HL-60/S4 treated with retinoic acid at 250 ng/mL for 4 days and 3 days (cell line): ENCODE data around the gene CXCL17.

Experiments used
- in situ Hi-C: fragments of 300-500 bp; cut with MboI; formaldehyde crosslinking; loops from 2 replicates; pipeline ENCODE4 v1.7.0; 2022; ENCODE audit warnings: low sequenced_read_pairs

The CXCL17 gene

DNA sequence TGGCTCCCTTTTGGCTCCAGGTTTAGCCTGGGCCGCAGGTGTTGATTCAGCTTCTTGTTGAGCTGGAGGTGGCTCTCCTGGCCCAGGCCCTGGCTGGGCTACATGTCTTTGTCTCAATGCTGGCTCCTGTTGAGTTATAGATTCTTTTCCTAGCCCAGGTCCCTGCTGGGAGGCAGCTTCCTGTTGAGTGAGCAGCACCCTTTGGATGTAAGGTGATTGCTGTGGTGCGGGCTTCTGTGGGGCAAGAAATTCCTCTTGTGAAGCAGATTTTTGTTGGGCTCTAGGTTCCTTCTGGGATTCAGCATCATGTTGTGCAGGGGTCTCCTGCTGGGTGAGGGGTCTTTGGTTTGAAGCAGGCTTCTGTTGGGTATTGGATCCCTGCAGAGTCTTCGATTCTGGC, 16.1 kb downstream of the CXCL17 start:
- in situ Hi-C loops, result no loop called here

DNA sequence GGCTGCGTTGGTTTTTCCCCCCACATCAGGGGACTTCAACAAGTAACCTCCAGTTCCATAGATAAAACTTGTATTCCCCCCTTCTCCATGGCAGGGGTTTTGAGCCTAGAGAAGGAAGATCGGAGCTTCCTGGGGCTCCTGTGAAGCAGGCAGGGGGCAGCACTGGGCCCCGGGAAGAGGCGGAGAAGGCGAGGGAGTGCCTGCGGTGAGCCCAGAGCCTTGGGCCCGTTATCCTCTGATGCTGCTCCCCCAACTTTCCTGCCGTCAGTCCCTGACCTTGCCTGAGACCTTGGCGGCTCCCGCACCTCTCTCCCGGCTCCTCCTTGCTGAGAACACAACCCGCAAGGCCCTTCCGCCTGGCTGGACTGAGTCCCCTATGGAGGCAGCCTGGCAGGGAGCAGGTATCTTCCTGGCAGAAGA, 18.0 kb downstream of the CXCL17 start:
- in situ Hi-C loops, result no loop called here

DNA sequence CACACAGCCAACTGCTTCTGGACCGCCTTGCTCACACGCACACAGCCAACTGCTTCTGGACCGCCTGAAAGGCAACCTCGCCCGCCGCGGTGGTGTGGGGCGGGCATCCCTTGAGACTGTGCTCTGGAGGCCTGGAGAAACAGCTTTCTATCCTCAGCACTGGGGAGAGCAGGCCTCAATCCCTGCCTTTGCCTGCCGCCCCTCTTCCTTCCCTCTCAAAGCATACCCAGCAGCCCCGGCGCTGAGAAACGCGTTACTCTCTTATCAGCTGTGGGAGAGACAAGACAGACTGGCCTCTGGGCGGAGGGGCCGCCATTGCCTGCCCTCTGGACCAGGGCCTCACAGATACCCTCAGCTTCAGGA, 18.4 kb downstream of the CXCL17 start:
- in situ Hi-C loops, result no loop called here

DNA sequence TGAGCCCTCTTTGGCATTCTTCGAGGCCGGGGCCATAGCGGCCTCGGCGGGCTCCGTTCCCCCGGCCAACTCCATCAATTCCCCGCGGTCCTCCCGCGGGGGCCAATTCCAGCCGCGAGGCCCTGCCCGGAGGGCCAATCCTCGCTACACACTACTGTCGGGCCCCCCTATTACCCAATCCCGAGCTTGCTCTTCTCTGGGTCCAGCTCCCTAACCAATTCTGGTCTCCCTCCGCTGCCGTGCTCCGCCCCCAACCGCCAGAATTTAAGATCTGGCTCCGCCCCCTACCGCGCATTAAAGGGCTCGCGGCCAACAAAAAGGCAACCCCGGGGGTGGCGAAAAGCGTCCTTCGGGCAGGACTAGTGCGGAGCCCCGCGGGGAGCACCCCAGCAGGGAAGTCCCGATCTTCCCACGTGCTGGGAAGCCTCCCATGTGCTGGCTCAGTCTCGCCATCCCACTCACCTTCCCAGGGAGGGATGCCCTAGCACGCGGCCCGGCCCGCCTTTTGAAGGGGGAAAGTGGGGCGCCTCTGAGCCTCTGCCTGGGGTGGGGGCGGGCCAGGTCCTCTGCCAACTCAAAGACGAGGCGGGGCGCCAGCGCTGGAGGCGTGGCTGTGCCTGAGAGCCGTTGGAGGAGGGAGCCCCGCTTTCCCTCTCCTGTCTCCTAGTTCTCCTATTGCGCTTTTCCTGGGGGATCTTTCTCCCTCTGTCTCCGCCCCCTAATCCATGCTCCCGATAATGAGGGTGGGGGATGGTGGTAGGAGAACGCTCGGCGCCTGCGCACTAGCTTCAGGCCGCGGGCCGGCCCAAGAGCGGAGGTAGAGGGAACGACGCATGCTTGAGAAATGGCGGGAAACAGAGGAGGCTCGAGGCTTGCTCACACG, 19.0 kb downstream of the CXCL17 start:
- in situ Hi-C loops, result no loop called here

DNA sequence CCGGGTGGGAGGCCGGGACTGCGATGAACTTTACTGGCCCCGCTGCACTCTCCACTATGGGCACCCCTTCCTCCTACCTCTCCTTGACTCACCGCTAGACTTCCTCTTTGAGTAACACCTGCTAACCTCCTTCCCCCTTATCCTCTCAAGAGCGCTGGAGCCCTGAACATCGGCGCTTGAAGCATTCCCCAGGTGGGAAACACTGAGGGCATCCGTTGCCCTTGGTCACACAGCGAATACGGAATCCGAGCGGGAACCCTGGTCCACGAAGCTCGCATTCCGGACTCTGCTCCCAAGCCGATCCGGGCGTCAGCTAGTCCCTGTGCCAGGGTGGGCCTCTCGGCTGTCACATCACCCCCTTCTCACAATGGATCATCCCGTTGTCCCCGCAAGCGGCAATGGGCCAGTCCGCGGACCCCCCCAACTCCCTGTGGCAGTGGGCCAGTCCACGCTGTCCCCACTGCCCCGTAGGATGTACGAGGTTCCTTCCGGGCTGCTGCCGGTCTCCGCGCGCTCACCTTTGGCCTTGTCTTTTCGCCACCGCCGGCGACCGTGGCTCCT, 19.8 kb downstream of the CXCL17 start:
- in situ Hi-C loops, result no loop called here

DNA sequence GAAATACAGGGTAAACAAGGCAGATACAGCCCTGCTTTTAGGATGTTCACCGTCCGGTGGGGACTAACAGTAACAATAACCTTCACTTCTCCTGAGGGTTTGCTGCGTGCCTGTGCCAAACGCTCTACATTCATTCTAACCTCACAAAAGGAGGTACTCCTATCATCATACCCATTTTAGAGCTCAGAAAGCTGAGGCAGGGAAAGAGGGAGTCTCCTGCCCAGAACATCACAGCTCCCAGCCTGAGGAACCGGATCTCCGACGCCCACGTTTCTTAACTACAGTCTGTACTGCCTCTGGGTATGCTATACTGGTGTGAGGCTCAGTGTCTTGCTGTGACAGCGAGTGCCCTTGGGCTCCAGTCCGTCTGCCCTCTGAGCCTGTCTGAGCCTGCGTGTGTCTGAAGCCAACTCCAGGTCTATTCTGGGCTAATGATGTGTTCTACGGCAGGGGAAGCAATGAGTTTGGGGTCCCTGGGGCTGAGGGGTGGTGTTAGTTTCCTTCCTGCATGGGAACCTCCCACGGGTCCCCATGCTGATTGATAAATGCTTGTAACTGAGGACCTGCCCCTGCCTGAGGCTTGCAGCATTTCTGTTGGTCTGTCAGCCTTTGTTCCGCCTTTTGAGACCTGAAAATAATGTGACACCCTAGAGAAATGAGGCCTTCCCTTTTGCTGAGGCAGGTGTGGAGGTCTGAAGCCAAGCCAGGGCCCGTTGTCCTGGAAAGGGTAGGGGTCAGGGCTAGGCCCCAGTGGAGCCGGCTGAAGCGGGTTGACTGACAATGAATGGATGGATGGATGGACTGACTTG, 20.4 kb downstream of the CXCL17 start:
- in situ Hi-C loops, result no loop called here

DNA sequence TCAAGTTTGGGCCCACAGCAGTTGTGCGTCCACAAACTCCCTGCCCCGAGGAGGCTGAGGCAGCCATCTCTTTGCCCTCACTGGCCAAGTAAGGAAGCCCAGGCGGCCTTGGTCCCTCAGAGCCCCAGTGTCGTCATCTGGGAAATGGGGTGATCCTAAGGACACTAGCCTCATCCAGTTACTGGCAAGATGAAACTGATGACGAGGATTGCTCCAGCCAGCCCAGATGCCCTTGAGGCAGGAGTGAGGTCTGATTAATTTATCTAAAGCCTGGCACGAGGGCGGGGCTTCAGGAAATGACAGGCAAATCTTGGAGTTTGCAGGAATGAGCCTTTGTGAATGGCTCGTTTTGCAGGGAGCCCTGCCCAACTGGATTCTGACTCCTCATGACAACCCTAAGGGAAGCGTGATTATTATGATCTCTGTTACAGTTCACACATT, 21.1 kb downstream of the CXCL17 start:
- in situ Hi-C loops, result no loop called here

DNA sequence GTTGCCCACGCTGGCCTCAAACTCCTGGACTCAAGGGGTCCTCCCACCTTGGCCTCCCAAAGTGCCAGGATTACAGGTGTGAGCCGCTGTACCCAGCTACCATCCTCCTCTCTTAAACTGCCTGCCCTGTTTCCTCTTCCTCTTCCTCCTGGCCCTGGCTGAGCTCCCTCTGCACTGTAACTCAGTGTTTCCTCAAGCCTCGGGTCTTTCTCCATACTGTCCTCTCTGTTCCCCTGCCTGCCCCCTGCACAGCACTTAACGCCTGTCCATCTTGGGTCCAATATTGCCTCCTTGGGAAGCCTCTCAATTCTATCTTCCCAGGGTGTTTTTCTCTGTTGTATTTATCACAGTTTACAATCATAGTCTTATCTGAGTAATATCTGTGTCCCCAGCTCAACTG, 21.6 kb downstream of the CXCL17 start:
- in situ Hi-C loops, result no loop called here

DNA sequence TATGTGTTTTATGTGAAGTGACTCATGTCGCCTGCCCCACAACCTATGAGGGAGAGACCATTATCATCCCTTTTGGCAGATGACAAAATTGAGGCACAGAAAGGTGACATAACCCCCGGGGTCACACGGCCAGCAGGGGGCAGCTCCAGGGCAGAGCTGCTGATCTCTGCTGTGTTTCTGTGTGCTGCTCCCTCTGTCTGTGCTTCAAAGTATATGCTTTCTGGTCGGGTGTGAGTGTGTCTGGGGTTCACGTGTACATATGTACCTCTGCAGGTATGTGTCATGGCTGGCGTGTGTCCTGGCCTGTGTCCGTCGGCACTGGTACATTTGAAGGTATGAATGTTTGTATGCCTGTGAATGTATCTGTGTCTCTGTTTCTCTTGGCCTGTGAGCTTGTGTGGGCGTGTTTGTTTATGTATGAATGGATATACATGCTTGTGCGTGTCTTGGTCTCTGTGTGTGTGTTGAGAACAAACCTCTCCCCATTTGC, 22.6 kb downstream of the CXCL17 start:
- in situ Hi-C loops, result no loop called here

DNA sequence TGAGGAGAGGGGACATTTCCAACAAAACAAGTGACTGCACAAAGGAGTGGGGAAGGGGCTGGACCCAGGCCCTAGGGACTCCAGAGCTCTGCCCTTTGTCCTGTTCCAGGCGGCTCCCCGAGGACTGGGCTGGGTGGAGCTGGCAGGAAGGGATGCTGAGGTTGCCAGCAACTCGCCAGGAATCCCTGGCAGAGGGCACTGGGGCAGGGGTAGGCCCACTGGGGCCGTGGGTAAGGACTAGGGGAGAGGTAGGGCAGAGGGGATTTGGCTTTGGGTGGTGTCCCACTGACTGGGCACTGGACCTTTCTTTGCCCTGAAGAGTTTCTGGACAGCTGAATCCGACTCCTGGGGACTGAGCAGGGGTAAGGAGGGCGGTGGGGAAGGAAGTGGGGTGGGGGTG, 23.4 kb downstream of the CXCL17 start:
- in situ Hi-C loops, result no loop called here

DNA sequence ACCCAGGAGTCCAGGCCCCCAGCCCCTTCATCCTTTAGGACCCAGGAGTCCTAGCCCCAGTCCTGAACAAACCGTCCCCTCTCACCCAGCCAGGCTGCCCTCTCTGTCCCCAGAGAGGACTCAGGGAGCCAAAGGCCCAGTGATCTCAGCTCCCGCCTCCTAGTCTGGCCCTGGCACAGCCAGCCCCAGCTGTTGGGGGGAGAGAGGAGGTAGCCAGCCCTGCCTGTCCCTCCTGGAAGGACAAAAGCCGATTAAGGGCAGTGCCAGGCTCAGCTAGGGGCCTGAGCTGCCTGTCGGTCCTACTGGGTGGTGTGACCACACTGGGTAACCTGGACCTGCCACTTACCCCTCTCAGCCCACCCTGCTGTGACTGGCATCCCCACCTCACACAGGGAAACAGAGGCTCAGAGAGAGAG, 30.1 kb downstream of the CXCL17 start:
- in situ Hi-C loops, result no loop called here

DNA sequence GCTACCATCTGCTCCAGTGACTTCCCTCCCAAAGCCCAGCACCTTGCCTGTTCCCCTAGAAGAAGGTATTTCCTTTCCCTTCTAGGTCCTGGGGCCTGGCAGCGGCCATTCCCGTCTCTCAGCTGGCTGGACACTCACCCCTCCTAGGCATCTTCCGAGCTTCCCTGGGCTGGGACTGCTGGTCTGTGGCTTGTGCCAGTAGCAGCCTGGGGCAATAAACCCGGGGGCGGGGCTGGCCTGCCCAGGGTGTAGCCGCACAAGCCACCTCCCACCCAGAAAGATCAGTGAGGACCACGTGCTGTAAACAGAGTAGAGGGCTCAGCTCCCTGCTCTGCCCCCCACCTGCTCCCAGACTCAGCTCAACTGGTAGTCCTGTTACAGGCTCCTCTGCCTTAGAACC, 30.5 kb downstream of the CXCL17 start:
- in situ Hi-C loops, result no loop called here

DNA sequence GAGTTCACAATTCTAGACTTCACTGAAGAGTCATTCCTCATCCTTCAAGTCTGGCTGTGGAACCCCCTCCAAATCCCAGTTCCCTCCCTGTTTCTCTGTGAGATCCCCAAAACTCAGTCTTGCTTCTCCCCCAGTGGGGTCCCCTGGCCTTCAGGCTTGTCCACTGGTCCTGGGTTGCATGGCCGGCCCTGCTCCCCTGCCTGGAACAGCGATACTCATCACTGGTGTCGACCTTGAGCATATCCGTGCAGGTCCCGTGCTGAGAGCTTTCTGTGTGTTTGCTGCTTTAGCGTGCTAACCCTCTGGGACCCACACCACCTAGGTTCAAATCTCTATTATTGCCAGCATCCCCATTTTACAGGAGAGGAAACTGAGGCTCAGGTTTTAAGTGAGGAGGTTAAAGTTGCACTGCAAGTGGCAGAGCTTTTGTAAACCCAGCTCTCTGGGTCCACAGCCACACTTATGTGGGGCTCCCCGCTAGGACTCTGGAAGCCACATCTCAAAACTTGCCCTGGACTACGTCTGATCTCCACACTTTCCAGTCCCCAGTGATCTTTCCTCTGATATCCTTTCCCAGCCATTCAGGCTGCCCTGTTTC, 31.1 kb downstream of the CXCL17 start:
- in situ Hi-C loops, result no loop called here

DNA sequence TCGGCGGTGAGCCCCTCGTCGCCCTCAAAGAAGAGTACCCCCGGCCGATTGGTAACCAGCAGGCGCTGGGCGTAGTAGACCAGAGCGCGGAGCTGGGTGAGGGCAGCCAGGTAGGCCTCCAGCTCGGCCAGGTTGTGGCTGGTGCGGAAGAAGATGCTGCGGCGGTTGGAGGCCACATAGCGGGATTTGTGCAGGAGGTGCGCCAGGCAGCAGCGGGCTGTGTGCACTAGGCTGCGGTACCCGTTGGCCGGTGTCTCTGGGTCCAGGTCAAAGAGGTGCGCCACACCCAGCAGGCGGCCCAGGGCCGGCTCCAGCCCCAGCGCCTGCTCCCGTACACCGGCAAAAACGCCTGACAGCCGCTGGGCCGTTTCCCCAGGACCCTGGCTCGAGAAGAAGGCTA, 32.4 kb downstream of the CXCL17 start:
- in situ Hi-C loops, result no loop called here

DNA sequence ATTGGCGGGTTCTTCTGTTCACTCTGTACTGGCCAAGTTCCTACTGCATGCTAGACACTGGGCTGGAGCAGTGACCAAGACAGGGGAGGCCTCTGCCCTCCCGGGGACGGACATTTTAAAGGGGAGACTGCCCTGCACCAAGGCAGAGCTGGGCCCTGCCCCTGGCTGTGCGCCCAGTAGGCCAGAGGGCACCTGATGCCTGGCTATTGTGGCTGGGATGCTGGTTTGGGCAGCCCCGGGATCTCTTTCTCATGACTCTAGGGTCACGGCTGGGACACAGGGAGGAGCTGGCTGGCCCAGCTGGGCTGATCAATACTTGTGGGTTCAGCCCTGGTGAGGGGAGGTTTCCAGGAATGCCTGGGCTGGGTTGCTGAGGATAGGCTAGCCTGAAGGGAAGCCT, 33.3 kb downstream of the CXCL17 start:
- in situ Hi-C loops, result no loop called here

DNA sequence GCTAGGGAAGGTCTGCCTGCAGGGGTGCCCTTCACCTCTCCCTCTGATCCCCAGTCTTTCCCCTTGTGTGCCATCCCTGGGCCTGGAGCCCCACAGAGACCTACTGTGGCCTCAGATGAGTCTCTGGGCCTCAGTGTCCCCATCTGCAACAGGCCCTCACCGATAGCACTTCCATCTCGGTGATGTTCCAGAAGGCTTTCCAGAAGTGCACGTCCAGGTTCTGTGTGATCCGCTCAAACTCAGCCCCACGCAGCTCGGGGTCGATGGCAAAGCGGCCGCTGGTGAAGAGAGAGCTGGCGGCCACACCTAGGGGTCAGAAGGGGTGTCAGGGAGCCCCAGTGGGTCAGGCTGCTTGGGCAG, 35.0 kb downstream of the CXCL17 start:
- in situ Hi-C loops, result no loop called here

DNA sequence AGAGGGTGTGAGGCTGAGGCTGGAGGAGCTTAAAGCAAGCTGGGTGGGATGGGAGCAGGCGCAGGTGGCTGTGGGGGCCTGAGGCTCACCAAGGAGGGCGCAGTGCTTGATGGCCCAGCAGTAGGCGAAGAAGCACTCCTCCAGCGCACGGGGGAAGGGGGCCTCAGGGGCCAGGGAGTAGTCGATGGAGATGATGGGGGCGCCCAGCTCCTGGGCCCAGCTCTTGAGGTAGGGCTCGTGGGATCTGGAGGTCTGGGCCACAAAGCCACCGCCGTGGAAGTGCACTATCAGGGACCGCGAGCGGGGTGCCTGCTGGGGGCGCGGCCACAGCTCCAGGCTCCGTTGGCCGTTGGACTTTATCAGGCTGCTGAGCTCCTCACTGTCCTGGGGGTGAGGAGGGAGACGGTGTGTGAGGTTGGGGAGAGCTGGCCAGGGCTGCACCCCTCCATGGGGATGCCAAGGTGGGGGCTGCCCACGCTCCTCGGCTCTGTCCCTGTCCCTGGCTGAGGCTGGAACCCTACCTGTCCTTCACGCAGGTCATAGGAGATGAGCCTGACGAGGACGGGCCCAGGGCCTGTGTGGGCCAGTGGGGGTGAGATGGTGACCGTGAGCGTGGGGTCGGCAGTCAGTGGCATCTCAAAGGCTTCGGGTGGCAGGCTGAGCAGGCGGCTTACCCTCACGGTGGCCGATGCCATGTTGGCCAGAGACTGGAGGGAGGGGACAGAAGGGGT, 35.5 kb downstream of the CXCL17 start:
- in situ Hi-C loops, result no loop called here

DNA sequence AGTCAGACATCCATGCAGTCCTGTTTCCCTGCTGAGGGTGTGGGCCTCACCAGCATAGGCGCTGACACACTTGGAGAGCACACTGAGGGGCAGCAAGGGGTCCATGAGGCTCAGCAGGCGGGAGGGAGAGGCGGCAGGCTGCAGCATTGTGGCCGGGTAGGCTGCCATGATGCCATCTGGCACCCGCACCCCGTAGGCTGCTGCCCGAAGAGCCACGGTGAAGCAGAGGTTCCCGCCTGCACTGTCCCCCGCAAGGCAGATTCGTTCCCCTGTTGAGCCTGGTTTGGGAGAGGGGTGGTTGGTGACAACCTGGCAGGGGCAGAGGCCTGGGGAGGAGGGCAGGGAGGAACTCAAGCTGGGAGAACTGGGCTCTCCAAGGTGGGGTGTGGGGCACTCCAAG, 36.6 kb downstream of the CXCL17 start:
- in situ Hi-C loops, result no loop called here

DNA sequence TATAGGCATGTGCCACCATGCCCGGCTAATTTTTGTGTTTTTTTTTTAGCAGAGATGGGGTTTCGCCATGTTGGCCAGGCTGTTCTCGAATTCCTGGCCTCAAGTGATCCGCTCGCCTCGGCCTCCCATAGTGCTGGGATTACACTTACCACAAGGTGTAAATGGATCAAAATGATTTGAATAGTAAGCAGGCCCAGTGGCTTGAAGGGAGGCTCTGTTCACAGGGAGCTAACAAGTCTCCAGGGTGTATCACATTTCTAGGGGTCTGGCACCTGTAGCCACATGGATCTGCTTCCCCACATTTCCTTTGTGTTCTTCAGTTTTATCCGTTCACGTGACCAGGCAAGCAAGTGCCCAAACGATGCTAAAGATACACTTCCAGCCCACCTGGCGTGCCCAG, 39.2 kb downstream of the CXCL17 start:
- in situ Hi-C loops, result no loop called here

DNA sequence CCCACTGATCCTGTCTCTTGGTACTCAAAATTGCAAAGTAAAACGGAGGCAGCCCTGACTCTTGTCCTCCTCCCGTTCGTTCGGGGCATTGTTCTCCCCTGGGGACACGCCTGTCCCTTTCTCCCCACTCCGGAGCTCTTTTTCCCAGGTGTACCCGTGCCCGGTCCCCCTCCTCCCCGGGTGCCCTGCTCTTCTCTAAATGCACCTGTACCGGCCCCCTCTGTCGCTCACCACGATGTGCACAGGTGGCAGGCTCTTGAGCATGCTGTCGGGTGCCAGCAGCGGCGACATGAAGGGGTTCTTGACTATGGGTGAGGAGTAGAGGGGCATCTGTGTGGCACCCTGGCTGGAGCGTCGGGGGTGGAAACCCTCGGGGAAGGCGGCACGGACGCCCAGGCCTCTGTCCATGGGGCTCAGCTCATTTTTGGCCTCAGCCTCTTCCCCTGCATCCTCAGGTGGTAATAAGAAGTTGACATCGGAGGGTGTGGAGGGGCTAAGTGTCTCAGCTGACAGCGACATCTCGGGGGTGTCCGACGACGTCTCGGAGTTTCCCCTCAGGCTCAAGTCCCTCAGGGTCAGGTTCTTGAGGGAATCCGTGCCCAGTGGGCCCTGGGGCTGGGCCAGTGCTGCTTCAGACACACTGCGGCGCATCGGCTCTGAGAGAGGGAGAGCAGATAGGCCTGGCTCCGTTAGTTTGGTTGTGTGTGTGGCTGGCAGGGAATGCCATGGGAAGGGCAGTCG, 40.2 kb downstream of the CXCL17 start:
- in situ Hi-C loops, result no loop called here
